ENCODE data around the gene BRD7.

Gene BRD7

GRCh38 chr16:50303041-50303604, 65.7 kb downstream of the BRD7 start:
- no peak for DNase-seq

- no peak for DNase-seq
These were observed 66.2 kb downstream of the BRD7 start for GRCh38 chr16:50302472-50303005.

- DNase-seq: no peak
These were observed 66.9 kb downstream of the BRD7 start for GRCh38 chr16:50301626-50302471.

- no peak for DNase-seq
These were observed 67.7 kb downstream of the BRD7 start for GRCh38 chr16:50300942-50301625.

- no peak for DNase-seq
These were observed 69.2 kb downstream of the BRD7 start for GRCh38 chr16:50299508-50300105.

- DNase-seq: no peak
These were observed 69.9 kb downstream of the BRD7 start for GRCh38 chr16:50298591-50299507.

- no peak for DNase-seq
These were observed 70.7 kb downstream of the BRD7 start for GRCh38 chr16:50298075-50298460.

GRCh38 chr16:50297301-50298074, 71.3 kb downstream of the BRD7 start:
- peak in 1 of 5 experiments; percentile 2 for DNase-seq

- DNase-seq: no peak
These were observed 72.0 kb downstream of the BRD7 start for GRCh38 chr16:50296807-50297206.

- DNase-seq: no peak
These were observed 73.2 kb downstream of the BRD7 start for GRCh38 chr16:50295541-50296132.

GRCh38 chr16:50294955-50295354, 73.8 kb downstream of the BRD7 start:
- DNase-seq: no peak

GRCh38 chr16:50293994-50294855, 74.6 kb downstream of the BRD7 start:
- no peak for DNase-seq

- no peak for DNase-seq
These were observed 75.6 kb downstream of the BRD7 start for GRCh38 chr16:50293041-50293783.

GRCh38 chr16:50292566-50292948, 76.2 kb downstream of the BRD7 start:
- no peak for DNase-seq

- DNase-seq: no peak
These were observed 76.8 kb downstream of the BRD7 start for GRCh38 chr16:50291719-50292565.

GRCh38 chr16:50290856-50291255, 77.9 kb downstream of the BRD7 start:
- no peak for DNase-seq

GRCh38 chr16:50289950-50290764, 78.6 kb downstream of the BRD7 start:
- DNase-seq: no peak

All from T-helper 2 cell (primary cell).